ENCODE data around the gene SGCD. TPM values are rescaled to one million over a fixed set of nuclear protein-coding genes. Genes with fewer than 3 reads are reported as not detected.

SGCD gene
- total and polyA plus RNA-seq, 11 donors, result 17.4 to 150 (median 76.9) TPM

- peaks cover 0 to 3% (median 0%) of the 10 kb centered on the region in 12 donors for H3K4me1 ChIP-seq
- TF ChIP-seq POLR2A (IDR thresholded peaks at IDR 0.05) (no peak), CTCF (IDR thresholded peaks at IDR 0.05) (no peak)
- peaks cover 0 to 6% (median 0%) of the 10 kb centered on the region in 12 donors for H3K9me3 ChIP-seq
- 84 to 92% (median 89%) methylated on average over 2 of the region's 2 CpGs for WGBS, 4 donors
- DNase-seq, result no peak
- H3K27ac ChIP-seq, result no peak overlapping the region
- no peaks in the 10 kb centered on the region for H3K27me3 ChIP-seq
- intact Hi-C loops (cut with DNase I), result no loop called here
- H3K4me3 ChIP-seq, result no peak overlapping the region
- H3K36me3 ChIP-seq, result peaks cover 0 to 2% (median 0%) of the 10 kb centered on the region in 9 donors
- no peak for ATAC-seq
Measured at GRCh38 chr5:156634301-156634700, 307.3 kb downstream of the SGCD start.

- Histone ChIP-seq H3K4me1 (peaks cover 0 to 25% (median 6%) of the 10 kb centered on the region in 12 donors), H3K4me3 (no peak overlapping the region), H3K9me3 (no peaks in the 10 kb centered on the region), H3K27ac (peak overlapping the region in 8 of 12 donors; percentile 16 to 60 (median 39)), H3K36me3 (peaks cover 0 to 2% (median 0%) of the 10 kb centered on the region in 9 donors), H3K27me3 (no peaks in the 10 kb centered on the region)
- 38 to 47% (median 42%) methylated on average over 3 of the region's 3 CpGs for WGBS, 4 donors
- DNase-seq (no peak), ATAC-seq (peak in 3 of 4 donors; percentile 39 to 70 (median 52))
- intact Hi-C loops (cut with DNase I), result no loop called here
- no peak for TF ChIP-seq POLR2A (IDR thresholded peaks at IDR 0.05)
Measured at GRCh38 chr5:156640691-156641241, 313.8 kb downstream of the SGCD start.

GRCh38 chr5:156641686-156642085 is 314.7 kb downstream of the SGCD start:
- Histone ChIP-seq H3K4me3 (no peak overlapping the region), H3K36me3 (peaks cover 0 to 2% (median 0%) of the 10 kb centered on the region in 9 donors), H3K27me3 (no peaks in the 10 kb centered on the region), H3K4me1 (peaks cover 0 to 28% (median 7%) of the 10 kb centered on the region in 12 donors), H3K27ac (peak overlapping the region in 4 of 12 donors; percentile 29 to 59 (median 45)), H3K9me3 (no peaks in the 10 kb centered on the region)
- TF ChIP-seq POLR2A (IDR thresholded peaks at IDR 0.05), result no peak
- TF ChIP-seq CTCF (IDR thresholded peaks at IDR 0.05), result no peak
- DNase-seq (no peak), ATAC-seq (peak in 2 of 4 donors; percentile 25 to 66)
- 60 to 72% (median 69%) methylated on average over 1 of the region's 1 CpG for WGBS, 4 donors
- intact Hi-C loops (cut with DNase I), result no loop called here

GRCh38 chr5:156647034-156647451 is 320.1 kb downstream of the SGCD start:
- no peaks in the 10 kb centered on the region for H3K27me3 ChIP-seq
- no peak overlapping the region for H3K4me3 ChIP-seq
- peaks cover 0 to 19% (median 5%) of the 10 kb centered on the region in 12 donors for H3K4me1 ChIP-seq
- TF ChIP-seq CTCF (IDR thresholded peaks at IDR 0.05) (no peak), POLR2A (IDR thresholded peaks at IDR 0.05) (no peak)
- no peaks in the 10 kb centered on the region for H3K9me3 ChIP-seq
- ATAC-seq, result peak in 3 of 4 donors; percentile 40 to 78 (median 43)
- peaks cover 0 to 5% (median 0%) of the 10 kb centered on the region in 9 donors for H3K36me3 ChIP-seq
- intact Hi-C loops (cut with DNase I), result no loop called here
- H3K27ac ChIP-seq, result peak overlapping the region in 7 of 12 donors; percentile 2 to 61 (median 22)
- no peak for DNase-seq
- WGBS, 4 donors, result 44 to 48% (median 46%) methylated on average over 4 of the region's 4 CpGs

Data from heart left ventricle (tissue), 16 donors.